ENCODE measurements around the gene HSPB8. TPM values are rescaled to one million over a fixed set of nuclear protein-coding genes. Genes with fewer than 3 reads are reported as not detected.

The HSPB8 gene
- total RNA-seq, 2 donors from 2014 or later = 469 to 530 TPM

- TF ChIP-seq CTCF (IDR thresholded peaks at IDR 0.05) = no peak
- DNase-seq (ENCODE audit: low spot score) = no peak
- no peaks in the 10 kb centered on the region for H3K36me3 ChIP-seq
- H3K9me3 ChIP-seq = no peaks in the 10 kb centered on the region
- no peaks in the 10 kb centered on the region for H3K4me1 ChIP-seq
- H3K27ac ChIP-seq = no peak overlapping the region
- no peaks in the 10 kb centered on the region for H3K27me3 ChIP-seq
- H3K4me3 ChIP-seq = no peak overlapping the region
These were observed 57.6 kb downstream of the HSPB8 start for GRCh38 chr12:119236372-119236771.

- H3K27me3 ChIP-seq = no peaks in the 10 kb centered on the region
- no peak for TF ChIP-seq CTCF (IDR thresholded peaks at IDR 0.05)
- no peak for DNase-seq (ENCODE audit: low spot score)
- no peaks in the 10 kb centered on the region for H3K4me1 ChIP-seq
- no peak overlapping the region for H3K27ac ChIP-seq
- H3K9me3 ChIP-seq = no peaks in the 10 kb centered on the region
- no peaks in the 10 kb centered on the region for H3K36me3 ChIP-seq
- H3K4me3 ChIP-seq = no peak overlapping the region
These were observed 60.3 kb downstream of the HSPB8 start for GRCh38 chr12:119239040-119239439.

- no peak overlapping the region for H3K27ac ChIP-seq
- TF ChIP-seq CTCF (IDR thresholded peaks at IDR 0.05) = no peak
- no peaks in the 10 kb centered on the region for H3K9me3 ChIP-seq
- DNase-seq (ENCODE audit: low spot score) = no peak
- H3K4me3 ChIP-seq = no peak overlapping the region
- no peaks in the 10 kb centered on the region for H3K36me3 ChIP-seq
- H3K4me1 ChIP-seq = peaks cover 0 to 6% of the 10 kb centered on the region in 2 donors
- no peaks in the 10 kb centered on the region for H3K27me3 ChIP-seq
These were observed 62.3 kb downstream of the HSPB8 start for GRCh38 chr12:119241049-119241448.

- H3K4me1 ChIP-seq = peaks cover 0 to 12% of the 10 kb centered on the region in 2 donors
- no peak for TF ChIP-seq CTCF (IDR thresholded peaks at IDR 0.05)
- H3K36me3 ChIP-seq = no peaks in the 10 kb centered on the region
- no peaks in the 10 kb centered on the region for H3K9me3 ChIP-seq
- H3K4me3 ChIP-seq = no peak overlapping the region
- no peaks in the 10 kb centered on the region for H3K27me3 ChIP-seq
- no peak for DNase-seq (ENCODE audit: low spot score)
- H3K27ac ChIP-seq = no peak overlapping the region
These were observed 62.9 kb downstream of the HSPB8 start for GRCh38 chr12:119241580-119242169.

Other genes with a start within 250 kb of the HSPB8 start
- under 1 TPM in 1 of 2 donors, not detected in 1; 0.08 TPM for gene SRRM4, start 197.4 kb upstream of the HSPB8 start, total RNA-seq
- not detected for gene CCDC60, start 155.8 kb downstream of the HSPB8 start, total RNA-seq